ENCODE data around the gene IQSEC1.

- TF ChIP-seq, protein P1, sequence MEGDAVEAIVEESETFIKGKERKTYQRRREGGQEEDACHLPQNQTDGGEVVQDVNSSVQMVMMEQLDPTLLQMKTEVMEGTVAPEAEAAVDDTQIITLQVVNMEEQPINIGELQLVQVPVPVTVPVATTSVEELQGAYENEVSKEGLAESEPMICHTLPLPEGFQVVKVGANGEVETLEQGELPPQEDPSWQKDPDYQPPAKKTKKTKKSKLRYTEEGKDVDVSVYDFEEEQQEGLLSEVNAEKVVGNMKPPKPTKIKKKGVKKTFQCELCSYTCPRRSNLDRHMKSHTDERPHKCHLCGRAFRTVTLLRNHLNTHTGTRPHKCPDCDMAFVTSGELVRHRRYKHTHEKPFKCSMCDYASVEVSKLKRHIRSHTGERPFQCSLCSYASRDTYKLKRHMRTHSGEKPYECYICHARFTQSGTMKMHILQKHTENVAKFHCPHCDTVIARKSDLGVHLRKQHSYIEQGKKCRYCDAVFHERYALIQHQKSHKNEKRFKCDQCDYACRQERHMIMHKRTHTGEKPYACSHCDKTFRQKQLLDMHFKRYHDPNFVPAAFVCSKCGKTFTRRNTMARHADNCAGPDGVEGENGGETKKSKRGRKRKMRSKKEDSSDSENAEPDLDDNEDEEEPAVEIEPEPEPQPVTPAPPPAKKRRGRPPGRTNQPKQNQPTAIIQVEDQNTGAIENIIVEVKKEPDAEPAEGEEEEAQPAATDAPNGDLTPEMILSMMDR (IDR thresholded peaks at IDR 0.05), result no peak
- TF ChIP-seq POLR2A (IDR thresholded peaks at IDR 0.05) (no peak), POLR2AphosphoS5 (IDR thresholded peaks at IDR 0.05) (no peak)
Observed at GRCh38 chr3:13050446-13050845, 22.8 kb downstream of the IQSEC1 start.

All from breast epithelium (tissue), 3 donors.